HG03432 (cell line): ENCODE results near the gene SLC38A6.

ENCODE experiments used
- ATAC-seq: cut with Tn5 transposase; IDR thresholded peaks from one replicate; pipeline ENCODE4 v1.9.1; 2021; ENCODE audit warnings: mild to moderate bottlenecking, moderate library complexity; ENCODE audit not compliant: unreplicated experiment

SLC38A6 gene

GRCh38 chr14:61101803-61102548 is 120.9 kb downstream of the SLC38A6 start:
- ATAC-seq = peak; percentile 31
